CD4-positive, alpha-beta T cell treated with Interferon gamma for 1 hour (primary cell): Measurements from ENCODE around the gene SLC2A9.

ENCODE experiments used
- DNase-seq: peaks from one replicate; pipeline ENCODE4 v3.0.0-alpha.2; 2020

SLC2A9 gene

DNA sequence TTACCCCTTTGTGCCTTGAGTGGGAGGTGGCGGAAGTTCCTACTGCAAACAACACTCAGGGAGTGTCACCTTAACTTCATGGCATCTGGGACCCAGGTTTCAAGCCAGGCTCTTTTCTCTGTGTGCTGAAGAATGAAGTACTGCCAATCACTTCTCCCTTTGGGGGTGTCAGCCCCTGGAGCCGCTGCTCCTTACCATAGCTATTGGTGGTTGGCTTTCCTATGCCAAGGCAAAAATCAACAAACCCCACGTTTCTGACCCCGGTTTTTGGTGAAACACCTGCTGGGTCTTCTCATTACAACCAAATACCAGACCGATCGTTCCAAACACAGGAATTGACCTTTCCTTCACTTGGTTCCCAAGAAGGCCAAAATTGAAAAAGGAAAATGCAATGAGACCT, 19.7 kb upstream of the SLC2A9 start:
- no peak for DNase-seq

DNA sequence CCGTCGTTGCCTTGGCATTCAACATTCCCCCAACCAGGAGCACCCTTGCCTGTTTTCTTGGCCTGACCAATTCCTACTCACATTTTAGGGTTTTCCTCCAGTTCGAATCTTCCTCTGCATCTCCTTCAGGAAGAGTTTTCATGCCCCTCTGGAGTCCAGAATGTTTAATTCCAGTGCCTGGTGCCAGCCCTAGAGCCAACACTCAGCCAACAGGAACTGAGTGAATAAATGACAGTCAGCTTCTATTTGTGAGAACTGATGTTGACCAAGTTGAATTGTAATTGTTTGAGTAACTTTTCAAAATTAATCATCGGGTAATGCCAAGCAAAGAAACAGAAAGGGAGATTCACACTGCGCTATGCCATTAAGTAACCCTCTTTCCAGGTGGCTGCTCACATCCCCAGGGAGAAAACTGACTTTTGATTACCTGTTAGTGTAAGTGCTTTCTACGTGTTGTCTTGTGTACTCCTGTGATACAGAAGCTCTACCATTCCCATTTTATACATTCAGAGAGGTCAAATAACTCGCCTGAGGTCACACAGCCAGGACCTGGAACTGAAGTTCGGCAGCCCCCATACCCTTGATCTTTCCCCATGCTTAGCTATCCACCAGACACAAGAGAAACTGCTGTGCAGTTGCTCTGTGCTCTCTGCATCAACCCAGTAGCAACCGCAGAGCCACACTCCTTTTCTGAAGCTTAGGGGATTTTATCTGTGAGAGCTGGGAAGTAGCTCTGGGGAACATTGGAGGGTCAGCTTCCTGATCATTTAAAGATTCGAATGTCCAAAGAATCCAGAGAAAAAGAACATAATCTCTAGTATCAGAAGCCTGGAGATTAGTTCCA, 19.0 kb upstream of the SLC2A9 start:
- no peak for DNase-seq

DNA sequence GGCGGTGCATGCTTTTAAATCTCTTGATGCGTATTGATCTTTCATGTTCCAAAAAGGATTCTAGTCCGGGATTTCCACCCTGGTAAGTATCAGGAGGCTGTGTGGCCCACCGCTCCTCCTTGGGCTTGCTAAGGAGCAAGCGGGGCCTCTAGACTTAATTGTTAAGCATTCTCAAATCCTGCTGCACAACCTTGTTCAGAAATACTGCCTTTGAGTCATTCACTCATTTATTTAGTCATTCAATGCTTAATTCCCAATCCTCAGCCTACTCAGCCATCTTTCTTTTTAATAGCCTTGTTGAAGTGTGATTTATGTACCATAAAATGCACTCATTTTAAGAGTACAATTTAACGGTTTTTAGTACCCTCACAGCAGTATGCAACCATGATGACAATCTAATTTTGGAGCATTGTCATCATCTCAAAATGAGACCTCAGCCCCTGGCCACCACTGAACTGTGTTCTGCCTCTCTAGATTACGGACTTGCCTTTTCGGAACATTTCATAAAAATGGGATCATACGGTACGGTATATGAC, 15.6 kb upstream of the SLC2A9 start:
- no peak for DNase-seq

DNA sequence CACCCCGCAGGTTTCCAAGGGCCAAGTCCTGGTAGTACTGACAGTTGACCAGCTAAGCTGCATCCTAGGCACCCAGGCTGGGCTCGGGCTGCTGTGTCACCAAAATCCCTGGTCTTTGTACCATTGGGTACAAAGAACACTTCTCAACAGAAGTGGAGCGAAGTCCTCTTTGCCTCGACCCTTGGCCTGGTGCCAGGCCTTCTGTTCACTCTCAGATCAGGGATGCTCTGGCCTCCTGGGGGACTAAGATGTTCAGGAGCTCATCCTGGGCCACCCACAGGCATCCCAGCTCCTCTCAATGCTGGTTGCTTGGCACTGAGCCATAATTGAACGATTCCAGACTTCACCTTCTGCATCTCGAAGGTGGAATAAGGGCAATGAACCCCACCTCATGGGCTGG, 13.8 kb upstream of the SLC2A9 start:
- no peak for DNase-seq

DNA sequence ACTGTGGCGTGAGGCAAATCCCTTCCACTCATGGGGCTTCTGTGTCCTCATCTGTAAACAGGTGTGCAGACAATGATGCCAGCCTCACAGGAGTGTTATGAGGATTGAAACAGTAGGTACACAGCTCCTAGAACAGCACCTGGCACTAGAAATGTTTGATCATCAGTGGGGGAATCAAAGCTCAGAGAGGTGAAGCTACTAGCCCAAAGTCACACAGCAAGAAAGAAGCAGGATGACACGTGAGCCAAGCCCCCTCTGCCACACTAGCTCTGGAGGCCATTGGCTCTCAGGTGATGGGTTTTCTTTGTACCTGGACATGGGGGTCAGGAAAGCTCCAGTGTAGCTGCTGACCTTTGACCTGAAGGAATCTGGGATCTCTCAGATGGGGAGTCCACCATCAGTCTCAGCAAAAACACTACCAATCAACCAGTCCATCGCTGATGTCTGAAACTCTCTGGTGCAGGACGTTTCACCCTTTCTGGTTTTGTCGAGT, 13.4 kb upstream of the SLC2A9 start:
- no peak for DNase-seq

DNA sequence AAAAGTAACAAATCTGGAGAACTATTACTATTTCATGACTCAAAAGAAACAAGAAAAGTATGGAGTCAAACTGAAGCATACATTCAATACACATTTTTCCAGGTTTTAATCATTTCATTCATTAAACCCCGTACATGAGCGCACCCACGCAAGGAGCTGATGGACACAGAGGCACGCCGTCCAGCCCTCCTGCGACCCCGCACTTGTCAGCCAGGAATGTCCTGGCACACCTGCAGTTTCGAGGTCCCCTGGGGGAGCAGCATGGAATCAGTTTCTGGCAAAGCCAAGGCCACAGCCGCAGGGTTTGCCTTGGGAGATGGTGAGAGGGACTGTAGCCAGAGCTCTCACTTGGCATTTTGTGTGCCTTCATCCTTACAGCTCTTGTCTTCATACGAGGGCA, 12.8 kb upstream of the SLC2A9 start:
- DNase-seq = no peak

DNA sequence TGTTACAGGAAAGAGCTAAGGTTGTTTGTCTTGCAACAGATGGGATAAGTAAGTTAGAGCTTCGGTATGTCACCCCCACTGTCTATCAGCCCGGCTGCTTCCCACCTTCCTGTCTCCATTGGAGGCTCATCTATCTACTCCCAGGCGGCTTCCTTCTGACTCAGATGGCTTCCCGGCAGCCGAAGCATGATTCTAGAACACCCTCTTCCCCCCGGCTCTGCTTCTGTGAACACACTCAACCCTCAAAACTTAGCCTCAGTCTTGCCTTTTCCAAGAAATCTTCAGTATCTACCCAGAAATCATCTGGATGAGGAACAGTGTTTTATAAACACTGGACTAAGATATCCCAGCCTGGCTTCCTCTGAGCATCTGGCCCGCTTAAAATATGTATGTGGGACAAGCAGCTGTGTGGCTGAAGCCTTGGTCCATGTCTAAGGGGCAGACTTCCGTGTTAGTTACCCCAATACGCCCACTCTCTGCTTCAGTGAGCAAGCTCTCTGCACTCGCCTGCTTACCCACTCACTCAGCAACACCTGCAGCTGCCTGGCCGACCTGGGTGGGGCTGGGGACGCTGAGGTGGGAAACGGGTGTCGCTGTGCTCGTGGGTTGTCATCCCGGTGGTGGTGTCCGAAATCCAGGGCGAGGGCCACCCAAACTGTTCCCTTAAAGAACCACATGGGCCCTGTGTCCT, 12.0 kb upstream of the SLC2A9 start:
- DNase-seq = peak; percentile 65

DNA sequence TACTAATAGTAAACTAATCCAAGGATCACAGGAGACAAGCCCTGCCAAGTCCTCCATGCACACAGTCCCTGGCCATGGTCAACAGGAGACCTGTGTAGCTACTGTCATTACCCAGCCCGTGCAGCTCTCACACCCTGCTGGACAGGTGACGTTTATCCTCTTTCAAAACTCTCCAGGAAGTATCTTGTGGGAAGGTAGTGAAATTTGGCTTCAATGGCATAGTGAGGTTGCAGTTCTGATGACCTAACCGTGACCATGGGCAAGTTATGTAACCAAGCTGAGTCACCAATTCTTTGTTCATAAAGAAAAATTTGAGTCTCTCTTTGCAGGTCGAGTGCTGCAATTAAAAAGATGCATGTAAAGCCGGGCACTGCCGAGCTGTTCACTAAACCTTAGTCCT, 11.3 kb upstream of the SLC2A9 start:
- DNase-seq = peak; percentile 38

DNA sequence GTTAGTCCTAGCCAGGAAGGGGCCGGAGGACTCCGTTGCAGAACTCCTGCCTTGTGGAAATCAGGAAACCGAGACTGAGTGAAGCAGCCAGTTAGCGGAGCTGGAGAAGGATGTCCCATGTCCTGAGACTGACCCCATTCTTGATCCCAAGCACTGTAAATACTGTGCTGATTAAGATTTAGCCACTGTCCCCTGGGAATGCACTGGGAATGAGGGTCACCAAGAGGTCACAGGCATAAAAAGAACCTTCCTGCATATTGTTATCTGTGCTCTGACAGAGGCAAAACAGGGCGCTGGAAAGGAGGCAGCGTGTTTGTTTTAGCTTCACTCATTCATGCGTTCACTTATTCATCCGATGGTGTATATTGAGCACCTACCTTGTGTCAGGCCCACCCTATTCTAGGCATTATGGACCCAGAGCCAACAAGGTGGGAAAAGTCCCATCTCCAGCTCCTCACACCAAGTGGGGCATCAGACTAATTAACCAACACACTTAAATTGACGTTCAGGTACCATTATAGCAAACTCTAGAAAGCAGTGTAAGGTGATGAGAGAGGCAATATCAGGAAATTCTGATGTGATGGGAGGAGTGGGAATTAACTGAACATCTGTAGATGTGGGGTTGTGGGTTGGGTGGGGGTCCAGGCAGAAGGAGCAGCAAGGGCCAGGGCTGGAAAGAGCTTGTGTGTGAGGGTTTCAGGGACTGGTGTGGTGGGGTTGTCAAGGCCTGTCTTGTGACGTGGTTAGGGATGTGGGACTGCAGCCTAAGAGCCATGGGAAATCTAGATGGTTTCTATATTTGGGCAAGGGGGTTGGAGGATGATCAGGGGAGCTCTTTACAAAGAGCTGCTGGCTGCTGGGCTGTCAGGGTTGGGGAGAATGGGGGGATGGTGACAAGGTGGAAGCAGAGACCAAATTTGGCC, 10.6 kb upstream of the SLC2A9 start:
- no peak for DNase-seq

DNA sequence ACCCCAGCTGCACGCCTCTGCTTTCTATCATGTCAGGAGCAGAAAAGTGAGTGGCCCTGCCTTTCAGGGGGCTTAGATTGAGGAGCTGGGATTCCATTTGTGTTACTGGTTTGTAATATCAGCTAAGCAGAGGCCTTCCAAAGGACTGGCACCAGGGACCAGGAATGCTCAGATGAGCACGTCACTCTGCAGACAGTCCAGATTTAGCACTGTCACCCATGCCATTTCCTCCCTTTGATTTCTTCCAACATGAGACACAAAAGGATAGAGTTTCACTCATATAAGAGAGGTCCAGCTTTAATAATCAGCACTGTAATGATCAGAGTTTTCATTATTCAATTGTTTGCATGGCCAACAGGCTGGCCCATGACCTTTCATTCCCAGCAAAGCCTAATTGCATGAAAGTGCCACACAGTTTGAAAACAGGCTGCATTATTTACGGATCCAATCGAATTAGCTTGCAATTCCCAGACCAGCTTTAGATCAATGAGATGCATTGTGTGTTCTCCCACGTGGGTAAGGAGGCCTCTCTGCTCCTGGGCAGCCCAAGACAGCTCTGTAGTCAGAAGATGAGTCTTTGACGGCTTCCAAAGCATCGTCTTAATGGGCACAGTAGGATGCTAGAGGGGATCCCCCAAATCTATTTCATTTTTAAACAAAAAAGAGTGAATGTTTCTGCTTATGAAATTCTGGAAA, 9.8 kb upstream of the SLC2A9 start:
- no peak for DNase-seq

DNA sequence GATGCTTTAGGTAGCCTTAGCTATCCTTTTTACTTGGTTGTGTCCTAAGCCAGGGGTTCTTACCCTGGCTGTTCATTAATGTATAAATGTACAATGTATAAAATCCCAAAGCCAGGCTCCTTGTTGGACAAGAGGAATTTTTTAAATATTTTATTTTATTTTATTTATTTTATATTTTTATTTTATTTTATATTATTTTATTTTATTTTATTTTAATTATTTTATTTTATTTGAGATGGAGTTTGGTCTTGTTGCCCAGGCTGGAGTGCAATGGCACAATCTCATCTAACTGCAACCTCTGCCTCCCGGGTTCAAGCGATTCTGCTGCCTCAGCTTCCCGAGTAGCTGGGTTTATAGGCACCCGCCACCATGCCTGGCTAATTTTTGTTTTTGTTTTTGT, 8.1 kb upstream of the SLC2A9 start:
- DNase-seq = no peak

DNA sequence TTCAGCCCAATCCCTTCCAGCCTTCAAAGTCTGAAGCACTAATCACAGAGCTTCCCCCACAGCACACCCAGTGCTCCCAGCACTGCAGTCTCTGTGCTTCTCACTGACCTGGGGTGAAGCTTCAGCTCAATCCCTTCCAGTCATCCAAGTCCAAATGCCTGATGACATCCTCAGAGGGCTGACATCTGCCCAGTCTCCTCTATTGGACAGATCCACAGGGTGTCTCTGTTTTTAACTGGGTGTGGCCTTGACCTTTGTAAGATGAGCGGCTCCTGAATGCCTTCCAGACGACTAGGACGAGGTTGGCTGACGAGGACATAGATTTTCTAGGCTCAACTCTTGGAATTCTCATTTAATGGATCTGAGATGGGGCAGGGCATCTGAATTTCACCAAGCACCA, 7.6 kb upstream of the SLC2A9 start:
- no peak for DNase-seq

DNA sequence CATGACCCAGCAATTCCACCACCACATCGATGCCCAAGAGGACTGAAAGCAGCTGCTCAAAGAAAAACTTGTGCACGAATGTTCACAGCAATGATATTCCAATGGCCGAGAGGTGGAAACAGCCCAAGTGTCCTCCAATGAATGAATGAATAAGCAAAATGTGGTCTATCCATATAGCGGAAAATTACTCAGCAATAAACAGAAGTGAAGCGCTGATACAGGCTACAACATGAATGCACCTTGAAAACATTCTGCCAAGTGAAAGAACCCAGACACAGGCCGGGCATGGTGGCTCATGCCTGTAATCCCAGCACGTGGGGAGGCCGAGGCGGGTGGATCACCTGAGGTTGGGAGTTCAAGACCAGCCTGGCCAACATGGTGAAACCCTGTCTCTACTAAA, 5.2 kb upstream of the SLC2A9 start:
- no peak for DNase-seq

DNA sequence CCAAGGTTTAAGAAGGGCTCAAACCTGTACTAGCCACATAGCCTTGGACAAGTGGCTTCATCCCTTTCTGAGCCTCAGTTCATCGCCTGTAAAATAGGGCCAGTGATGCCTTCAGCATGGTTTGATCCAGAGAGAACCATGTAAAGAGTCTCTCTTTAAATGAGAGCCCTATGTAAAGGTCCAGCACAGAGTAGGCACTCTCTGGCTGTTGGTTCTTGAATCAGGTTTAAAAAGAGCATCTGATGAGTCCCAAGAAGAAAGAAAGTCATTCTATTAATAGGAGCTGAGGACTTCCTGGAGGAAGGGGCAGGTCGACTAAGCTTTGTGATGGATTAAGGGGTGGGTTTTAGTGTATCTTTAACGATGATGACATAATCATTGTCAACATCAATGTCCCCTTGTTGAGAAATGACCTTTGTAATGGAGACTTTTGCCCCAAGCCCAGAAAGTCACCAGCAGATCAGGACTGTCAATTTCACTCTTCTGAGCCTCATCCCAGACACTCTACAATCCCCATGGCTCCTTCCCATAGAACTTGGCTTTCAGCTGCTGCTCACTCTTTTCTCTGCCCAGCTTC, 4.0 kb upstream of the SLC2A9 start:
- no peak for DNase-seq

DNA sequence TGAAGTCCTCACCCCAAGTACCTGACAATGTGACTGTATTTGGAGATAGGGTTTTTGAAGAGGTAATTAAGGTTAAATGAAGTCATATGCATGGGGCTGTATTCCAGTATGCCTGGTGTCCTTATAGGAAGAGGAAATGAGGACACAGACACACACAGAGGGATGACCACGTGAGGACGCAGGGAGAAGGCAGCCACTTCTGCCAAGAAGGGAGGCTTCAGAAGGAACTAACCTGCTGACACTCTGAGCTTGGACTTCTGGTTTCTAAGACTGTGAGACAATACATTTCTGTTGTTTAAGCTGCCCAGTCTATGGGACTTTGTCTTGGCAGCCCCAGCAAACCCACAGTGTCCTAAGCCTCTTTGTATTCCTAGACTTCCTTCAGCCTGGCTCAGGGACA, 3.0 kb upstream of the SLC2A9 start:
- peak; percentile 36 for DNase-seq

DNA sequence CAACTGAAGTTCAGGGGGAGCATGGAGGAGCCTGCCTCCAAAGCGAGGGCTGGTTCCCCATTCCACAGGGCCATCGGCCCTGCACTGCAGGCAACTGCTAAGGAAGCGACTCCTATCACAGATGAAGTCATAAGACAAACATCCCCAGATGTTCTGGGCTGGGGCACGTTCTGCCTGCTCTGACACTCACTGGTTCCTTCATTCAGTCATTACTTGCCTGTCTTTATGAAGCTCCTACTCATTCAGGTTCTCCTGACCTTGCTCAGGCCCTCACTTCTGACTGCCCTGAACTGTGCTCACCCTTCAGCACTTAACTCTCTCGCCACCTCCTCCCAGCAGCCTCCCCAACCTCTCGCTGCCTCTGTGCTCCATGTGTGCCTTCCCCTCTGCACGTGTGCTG, 2.5 kb upstream of the SLC2A9 start:
- DNase-seq = no peak

DNA sequence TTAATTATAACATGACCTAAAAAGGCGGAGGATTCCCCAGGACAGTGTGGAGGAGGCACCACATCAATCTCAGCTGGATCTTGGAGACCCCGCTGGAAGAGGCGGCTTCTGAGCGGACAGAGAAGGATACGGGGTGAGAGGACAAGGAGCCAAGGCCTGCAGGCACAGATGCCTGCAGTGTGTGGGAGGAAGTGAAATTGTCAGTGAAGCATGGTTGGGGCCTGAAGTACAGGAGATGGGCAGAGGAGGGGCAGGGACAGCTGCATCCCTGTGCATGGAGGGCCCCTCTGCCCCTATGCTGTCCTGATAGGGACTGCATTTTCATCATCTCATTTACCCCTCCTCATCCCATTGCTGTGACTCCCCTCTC, 1.7 kb upstream of the SLC2A9 start:
- no peak for DNase-seq

DNA sequence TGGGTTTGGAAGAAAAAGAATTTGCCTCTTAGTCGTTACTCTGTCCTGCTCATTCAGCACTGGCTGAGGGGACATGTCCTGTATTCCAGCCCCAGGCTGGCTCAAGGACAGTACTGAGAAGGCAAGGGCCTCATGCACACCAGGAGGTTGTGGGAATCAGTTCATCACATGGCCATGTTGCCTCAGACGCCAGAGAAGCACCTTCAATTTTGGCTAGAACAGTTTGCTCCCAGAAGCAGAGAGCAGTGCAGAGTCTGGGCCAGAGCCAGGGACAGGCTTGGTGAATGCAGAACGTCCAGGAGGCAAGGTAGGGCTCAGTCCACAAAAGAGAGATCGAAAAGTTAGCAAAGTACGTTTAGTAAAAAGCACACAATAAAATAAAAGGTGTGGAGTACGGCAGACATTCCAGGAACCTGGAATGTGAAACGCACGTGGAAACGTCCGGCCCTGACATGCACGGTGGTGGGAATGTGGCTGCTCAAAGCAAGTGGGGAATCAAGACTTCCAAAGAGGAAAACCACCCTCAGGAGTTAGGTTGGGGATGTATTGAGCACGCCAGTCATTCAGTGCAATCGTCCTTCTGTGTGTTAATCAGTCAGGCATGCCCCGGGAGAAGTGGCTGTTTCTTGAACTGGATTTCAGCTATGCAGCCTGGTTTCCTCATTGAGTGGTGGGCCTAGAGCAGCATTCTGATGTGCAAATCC, 1.2 kb upstream of the SLC2A9 start:
- no peak for DNase-seq

DNA sequence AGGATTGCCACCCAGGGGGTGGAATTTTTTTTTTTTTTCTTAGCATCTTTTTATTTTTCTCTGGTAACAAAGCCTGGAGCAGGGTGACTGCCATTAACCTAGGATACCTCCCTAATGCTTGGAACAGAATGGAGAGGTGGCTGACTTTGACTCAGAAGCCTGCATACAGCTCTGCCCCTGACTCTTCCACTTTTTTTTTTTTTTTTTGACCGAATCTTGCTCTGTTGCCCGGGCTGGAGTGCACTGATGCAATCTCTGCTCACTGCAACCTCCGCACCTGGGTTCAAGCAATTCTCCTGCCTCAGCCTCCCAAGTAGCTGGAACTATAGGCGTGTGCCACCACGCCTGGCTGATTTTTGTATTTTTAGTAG, 341 bp upstream of the SLC2A9 start:
- no peak for DNase-seq

DNA sequence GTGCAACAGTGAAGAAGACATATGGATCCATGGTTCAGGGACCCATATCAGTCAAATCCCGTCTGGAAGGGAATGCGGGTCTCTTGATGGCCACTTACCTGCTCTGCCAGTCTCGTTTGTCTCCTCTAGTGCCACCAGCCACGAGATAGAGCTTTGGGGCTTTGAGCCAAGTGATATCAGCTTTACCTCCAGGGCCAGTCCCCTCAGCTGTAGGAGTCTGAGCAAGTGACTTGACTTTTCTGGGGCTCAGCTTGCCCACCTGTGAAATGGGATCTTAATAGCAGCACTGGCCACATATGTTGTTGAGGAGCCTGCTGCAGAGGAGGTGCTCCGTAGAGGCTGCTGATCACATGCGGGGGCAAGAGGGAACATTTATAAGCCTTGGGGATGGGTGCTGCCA, 1.2 kb downstream of the SLC2A9 start:
- DNase-seq = no peak

DNA sequence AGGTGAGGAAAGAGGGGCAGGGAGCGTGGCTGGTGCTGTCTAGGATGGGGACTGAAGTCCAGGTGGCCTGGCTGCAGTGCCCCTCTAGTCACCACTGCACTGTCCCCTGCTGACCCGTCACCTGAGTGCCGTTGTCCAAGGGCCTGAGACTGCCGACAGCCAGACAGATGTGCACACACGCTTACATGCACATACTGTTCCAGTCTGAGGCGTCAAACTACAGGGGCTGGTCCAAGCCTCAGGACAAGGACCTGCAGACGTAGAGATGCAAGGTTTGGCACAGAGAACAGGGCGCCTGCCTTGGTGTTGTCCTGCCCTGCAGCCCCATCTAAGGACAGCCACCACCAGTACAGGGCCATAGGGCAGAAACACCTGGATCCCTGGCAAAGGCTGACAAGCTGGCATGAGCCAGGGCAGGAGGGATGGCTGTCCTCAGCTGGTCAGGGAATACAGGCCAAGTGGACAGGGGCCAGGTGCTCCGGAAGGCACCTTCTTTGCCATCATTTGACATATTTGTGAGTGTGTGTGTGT, 1.7 kb downstream of the SLC2A9 start:
- DNase-seq = no peak
